GM19452 (cell line): ENCODE data around the gene MYO3A.
"Not testable (repeated sequence)": the region's sequence is repeated elsewhere in the genome, so short reads cannot be mapped to it uniquely, and the experiment has no call there.

ENCODE experiments used
- ATAC-seq: cut with Tn5 transposase; IDR thresholded peaks from one replicate; pipeline ENCODE4 v1.9.1; 2021; ENCODE audit not compliant: unreplicated experiment

Gene MYO3A

DNA sequence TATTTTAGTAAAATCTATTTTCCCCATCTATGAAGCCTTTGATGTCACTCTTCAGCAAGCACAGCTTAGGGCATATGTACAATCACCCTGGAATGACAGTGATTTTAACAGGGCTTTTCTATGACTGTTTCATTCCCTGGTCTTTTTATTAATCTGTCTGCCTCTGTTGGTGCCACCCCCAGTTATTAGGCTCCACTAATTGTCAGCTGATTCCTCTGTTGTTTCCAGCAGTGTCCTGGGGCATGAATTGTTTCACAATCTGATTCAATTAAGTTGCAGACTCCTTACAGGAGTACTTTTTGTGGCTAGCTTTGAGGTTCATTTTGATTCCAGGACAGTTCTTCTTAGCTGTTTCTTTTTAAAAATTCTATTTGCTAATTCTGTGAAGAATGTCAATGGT lies 38.6 kb downstream of the MYO3A start:
- ATAC-seq = no peak

DNA sequence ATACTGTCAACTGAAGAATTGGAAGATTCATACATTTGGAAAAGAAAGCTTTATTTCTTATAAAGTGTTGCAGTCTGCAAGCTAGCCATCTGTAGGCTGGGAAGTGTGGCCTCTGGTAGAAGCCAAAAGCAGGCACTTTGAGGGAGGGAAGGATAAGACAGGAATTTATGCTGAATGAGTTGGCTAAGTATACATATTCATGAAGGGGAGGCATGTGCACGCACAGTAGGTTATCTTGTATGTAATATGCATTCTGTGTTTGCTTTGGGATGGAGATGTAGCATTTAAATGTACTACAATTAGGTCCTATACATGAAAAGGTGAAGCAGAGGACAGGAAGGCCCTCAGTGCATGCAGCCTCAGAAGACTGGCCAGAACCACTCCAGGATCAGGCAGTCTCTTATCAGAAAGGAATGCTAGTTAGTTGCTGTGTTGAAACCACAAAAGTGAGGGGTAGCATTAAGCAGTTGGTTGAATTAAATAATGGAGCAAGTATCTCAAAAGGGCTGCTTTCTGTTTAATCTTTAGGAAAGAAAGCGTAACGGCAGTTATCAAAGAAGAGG lies 40.9 kb downstream of the MYO3A start:
- ATAC-seq = no peak

DNA sequence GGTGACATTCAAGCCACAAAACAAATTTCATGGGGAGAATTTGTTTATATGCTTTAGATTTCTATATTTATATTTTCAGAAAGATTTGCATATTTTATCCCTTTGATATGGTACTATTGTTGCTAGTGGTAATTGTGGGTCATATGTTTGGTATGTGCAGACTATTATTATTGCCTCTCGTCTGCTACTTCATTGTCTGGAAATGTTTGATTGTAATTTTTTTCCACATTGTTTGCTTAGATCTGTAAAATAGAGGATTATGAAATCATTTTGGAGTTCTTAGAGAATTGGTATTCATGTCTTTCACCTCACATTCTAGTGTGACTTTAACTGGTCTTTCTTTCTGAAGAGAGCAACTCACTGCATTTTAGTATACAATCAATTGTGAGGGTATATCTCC lies 44.7 kb downstream of the MYO3A start:
- no peak for ATAC-seq

DNA sequence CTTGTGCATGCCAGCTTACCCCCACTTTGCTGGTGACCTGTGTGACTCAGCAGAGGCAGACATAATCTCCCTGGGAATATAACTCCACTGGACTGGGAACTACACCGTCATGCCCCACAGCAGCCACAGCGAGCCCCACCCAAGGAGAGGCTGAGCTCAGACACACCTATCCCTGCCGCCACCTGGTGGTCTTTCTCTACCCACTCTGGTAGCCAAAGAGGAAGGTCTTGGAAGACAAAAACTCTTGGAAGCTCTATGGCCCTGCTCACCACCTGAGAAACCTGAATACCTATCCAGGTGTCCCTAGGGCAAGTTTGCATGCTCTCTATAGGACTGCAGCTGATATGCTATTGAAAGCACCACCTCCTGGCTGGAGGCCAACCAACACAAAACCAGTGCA lies 48.1 kb downstream of the MYO3A start:
- no peak for ATAC-seq

DNA sequence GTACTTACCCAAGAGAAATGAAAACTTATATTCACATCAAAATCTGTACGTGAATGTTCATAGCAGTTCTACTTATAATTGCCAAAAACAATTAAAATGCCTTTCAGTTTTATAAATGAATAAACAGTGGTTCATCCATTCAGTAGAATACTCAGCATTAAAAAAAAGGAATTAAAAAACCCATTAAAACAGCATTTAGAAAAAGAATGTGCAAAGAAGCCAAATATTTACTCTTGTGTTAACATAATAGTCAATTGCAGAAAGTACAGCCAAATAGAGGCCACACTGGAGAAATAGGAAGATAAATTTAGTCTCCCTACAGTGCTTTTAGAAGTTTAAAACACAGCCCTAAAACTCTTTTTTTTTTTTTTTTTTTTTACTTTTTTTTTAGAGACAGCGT lies 54.6 kb downstream of the MYO3A start:
- ATAC-seq = no peak

DNA sequence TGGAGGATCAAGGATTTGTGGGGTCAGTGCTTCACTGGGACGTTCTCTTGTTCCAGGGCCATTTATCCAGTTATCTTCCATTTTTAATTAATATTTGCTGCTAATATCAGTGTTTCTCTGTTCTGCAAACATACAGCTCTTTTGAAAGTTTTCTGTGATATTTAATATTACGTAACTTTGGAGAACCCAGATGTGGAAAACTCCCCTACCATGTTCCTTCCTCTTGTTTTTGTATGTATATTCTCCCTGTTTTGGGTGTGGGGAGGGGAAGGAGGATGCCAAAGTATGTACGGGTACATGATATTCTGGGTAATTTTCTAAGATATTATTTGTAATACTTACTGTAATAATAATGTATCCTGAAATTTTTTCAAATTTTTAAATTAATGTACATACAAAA lies 55.9 kb downstream of the MYO3A start:
- ATAC-seq = no peak

DNA sequence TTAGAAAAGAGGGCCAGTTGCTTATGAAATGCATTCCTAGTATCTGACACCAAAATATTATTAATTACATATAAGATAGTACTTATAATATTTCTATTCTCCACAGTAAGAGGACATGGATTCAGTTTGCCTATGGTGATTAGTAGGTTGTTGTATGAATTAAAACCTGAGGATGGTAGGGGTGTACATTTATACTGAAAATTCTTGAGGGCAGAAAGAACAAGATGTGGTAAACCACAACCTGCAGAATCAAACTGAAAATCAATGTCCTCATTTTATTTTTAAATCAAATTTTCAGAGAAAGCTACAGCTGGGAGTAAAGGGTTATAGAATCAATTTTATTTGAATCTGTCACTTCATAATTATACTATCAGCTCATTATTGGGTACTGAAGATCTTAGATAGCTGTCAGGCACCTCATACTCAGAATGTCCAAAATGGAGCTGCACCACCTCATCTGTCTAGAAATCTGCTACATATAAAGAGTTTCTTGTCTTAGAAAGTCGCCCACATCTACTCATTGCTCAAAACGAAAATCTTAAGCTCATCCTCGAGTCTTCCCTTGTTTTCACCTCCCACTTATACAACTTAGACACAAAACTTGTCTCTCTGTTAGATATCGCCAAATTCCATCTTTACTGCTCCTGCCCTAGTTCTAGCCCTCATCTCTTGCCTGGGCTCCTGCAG lies 65.4 kb downstream of the MYO3A start:
- ATAC-seq = no peak

DNA sequence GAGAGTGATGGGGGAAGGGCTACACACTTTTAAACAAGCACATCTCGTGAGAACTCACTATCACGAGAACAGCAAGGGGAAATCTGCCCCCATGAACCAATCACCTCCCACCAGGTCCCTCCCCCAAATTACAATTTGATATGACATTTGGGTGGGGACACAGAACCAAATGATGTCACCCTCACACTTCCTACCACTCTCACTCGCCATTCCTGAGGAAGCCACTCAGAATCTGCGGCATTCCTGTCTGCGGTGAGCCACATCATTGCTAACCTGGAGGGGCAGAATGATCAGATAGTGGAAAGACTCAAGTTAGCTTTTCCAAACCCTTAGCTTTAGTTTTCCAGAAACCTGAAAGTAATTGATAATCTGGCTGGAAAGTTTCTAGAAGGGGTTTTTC lies 66.9 kb downstream of the MYO3A start:
- ATAC-seq = no peak

DNA sequence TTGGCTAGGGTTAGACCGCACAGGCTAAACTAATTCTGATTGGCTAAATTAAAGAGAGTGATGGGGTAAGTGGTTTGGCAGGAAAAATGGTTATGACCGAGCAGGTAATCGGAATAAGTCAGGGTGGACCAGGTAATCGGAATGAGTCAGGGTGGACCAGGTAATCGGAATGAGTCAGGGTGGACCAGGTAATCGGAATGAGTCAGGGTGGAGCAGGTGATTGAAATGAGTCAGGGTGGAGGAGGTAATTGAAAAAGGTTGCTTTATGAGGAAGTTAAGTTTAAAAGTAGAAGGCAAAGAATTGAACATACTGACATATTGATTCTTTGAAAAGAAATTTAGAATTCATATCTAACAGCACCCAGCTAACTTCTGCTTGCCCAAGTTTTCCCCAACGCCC lies 68.4 kb downstream of the MYO3A start:
- ATAC-seq = not testable (repeated sequence)

DNA sequence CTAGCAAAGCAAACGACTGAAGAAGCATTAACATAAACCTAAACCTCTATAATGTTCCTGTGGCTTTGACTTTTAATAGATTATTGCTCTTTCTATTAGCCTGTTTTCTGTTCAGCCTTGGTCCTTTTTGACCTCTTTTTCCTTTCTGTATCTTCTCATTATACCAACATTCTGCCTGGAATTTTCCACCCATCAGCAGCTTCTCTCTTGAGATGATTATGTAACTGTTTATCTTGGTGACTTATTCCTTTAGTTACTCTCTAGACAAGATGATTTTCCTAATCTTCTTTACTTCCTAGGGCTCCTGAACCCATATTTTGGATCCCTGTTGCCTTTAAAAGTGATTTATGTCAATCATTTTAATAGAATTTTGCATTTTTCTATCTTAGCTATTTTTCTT lies 81.1 kb downstream of the MYO3A start:
- ATAC-seq = no peak

DNA sequence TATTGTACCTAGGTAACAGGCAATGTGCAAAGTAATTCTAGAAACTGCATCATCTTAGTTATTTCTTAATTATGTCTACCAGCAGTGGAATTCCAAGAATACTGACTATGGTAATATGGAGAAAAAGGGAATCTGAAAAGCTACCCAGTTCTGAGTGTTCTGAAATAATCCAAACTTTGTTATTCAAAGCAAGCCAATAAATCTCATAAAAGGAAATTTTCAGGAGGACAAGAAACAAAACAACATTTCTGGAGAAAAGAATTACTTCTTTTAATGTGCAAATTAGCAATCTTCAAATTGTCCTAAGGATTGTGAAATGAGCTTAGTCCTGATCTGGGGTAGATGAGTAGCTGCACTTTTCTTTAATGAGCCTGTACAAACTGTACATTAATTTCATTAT lies 88.8 kb downstream of the MYO3A start:
- no peak for ATAC-seq

DNA sequence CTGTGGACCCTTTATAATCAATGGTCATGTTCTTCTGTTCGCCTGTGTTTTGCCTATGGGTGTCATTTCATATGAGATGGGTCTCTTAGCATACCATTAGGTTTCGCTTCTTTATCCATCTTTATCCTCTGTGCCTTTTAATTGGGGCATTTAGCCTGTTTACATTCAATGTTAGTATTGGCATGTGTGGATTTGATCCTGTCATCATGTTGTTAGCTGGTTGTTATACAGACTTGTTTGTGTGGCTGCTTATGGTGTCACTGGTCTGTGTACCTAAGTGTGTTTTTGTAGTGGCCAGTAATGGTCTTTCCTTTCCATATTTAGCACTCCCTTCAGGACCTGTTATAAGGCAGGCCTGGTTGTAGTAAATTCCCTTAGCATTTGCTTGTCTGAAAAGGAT lies 90.3 kb downstream of the MYO3A start:
- no peak for ATAC-seq

DNA sequence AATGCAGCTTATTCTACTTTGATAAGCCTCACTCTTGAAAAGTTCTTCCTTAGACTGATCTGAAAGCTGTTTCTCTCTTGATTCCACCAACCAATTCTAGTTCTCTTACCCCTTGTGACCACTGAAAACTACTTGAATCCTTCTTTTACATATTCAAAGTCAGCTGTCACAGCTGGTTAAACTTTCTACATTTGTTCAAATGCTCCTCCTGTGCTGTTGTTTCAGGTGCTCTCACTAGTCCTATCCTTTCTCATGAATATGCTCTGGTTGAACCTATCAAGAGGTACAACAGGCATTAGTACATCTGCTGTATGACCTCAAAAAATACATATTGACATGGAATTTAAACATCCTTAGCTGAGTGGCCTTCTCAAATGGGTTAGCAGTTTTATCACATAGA lies 91.5 kb downstream of the MYO3A start:
- ATAC-seq = no peak

DNA sequence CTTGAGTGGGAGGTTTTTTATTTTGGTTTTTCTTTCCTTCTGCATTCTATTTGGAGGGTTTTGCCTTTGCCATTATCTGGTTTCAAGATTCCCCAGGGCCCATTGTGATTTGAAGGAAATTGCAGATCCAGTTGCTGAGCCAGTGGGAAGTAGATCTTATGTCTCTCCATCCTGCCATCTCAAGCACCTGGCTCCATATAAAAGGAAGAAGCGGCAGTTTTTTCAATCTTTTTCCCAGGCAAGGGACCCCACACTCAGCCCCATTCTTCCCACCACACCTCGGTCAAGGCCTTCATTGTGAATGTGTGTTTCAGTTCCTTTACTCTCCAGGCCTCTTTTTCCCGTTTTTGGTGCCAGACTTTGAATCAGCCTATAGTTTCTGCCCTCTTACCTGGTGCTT lies 95.8 kb downstream of the MYO3A start:
- ATAC-seq = no peak

DNA sequence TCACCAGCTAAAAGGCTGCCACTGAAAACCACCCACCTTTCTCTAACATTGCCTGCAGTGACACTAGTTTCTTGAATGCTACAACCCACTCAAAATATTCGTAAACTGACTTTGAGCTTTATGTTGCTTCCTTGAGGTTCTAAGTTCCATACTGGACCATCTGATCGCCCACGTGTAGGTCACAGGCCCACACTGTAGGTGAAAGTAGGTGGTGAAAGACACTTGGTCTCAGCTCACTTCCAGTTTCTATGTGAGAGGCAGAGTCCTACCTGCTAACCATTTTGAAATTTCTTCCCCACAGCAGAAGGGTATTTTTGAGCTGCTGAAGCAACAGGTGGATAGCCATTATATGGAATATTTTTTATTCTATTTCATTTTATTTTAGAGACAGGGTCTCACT lies 97.3 kb downstream of the MYO3A start:
- no peak for ATAC-seq

DNA sequence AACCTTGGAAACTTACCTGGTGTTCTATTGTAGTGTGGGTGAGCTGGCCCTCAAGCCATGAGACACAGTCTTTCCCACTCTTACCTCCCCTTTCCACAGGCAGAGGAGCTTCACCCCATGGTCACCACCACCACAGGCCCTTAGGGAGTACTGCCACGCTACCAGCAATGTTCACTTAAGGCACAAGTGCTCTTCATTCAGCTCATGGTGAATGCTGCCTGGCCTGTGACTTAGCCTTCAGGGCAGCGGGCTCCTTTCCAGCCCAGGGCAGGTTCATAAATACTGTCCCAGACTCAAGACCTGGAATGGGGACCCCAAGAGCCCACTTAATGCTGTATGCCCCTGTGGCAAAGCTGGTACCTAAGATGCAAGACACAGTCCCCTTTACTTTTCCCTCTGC lies 109.4 kb downstream of the MYO3A start:
- no peak for ATAC-seq

DNA sequence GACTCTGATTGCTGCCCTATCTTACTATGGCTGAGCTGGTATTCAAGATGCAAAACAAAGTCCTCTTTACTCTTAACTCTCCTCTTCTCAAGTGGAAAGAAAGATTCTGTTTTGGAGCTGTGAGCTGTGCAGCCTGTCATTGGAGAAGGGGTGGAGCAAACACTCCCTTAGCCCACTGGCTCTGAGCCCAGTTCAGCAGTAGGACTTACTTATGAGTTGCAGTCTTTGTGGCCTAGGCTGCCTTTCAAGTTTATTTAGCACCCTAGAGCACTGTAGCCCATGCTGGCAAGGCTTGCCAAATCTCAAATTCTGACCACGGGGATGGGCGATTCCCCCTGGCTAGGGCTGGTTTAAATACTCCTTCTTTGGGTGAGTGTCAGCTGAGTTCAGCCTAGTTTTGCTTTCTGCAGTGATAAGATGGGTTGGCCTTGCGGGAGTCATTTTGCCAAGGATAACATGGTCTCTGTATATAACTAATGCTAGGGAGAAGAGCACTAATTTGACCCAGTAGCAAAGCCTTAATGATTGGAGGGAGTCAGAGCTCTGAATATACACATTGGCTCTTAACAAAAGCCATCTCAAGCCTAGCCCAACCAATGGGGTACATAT lies 110.2 kb downstream of the MYO3A start:
- no peak for ATAC-seq

DNA sequence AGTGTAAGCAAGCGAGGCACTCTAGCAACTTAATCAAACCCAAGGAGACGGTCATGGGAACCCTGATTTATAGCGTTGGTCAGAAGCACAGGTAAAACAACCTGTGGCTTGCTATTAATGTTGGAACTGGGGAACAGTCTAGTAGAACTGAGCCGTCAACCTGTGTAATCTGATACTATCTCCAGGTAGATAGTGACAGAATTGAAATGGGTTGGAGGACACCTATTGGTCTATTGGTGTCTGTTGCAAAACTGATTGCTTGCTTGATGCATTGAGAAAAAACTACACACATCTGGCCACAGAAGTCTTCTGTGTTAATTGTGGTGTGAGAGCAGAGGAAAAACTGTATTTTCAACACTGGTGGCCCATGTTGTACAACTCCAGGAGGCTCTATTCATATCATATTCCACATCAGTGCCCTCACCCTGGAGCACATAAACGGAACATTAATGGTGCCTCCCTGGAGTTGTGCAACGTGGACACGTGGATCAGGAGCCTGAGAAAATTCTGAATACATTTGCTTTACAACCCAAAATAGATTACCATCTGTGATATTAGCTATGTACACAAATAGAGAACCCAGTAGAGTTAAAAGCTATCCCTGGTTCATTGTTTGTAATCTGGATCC lies 112.2 kb downstream of the MYO3A start:
- no peak for ATAC-seq

DNA sequence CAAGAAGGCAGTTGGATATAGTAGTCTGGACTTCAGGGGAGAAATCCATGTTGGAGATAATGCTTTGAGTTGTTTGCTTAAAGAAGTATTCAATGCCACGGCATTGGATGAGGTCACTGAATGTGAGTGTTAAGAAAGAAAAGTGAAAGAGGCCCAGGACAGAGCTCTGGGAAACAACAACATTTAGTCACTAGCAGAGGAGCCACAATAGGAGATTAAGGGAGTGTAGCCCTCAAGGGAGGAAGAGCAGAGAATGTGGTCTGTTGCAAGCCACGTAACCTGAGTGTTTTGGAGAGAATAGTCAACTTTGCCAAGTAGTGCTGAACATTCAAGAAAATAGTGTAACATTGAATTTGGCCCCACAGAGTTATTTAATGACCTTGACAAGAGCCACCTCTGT lies 114.7 kb downstream of the MYO3A start:
- ATAC-seq = no peak

DNA sequence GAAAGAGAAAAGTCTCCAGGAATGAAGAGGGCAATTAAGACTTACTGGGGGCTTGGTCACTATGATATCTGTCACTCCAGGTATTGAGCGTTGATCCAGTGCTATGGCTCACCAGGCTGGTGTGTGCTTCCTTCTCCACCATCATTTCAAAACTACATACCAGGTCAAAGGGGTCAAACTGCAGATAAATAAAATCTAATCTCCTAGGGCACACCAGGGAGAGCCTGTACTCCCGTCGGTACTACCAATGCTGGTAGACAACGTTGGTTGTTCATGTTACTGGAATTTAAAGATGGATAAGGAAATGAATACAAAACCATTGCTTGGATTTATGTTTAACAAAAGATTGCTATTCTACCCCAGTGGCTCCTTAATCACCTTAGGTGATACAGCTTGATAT lies 118.3 kb downstream of the MYO3A start:
- no peak for ATAC-seq

DNA sequence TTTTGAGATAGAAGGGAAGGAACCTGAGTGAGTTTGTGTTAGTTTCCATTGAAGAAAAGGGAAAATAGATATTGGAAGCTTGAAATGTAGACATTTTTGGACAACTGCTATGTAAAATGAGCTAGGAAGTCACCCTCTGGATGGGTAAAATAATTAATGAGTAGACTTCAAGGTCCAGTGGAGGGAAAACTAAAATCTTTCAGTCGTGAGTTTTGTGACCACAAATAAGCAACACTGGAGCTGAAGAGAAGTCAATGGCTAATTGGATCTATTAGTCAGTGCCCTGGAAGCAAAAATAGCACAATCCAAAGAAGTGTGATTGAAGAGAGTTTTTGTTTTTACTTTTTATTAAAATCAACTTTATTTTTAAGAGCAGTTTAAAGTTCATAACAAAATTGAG lies 123.4 kb downstream of the MYO3A start:
- ATAC-seq = no peak

DNA sequence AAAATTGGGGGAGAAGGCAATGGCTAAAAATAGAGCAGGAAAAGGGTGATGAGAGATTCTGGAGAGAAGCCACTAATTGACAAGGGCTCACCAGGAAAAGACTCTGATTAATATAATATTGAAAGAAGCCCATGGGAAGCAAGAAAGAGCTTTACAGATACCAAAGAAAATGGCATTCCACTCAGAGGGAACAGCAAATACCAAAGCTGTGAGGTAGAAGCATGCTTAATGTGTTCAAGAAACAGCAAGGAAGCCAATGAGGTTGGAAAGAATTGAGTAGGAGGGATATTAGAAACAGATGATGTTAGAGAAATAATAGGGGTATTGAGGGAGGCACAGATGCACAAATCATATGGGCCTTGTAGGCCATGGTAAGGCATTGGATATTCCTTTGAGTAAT lies 130.1 kb downstream of the MYO3A start:
- ATAC-seq = no peak
